Mucosa of stomach (tissue), 1 donor: ENCODE measurements around the gene RFX8.
"Not testable (repeated sequence)": the region's sequence is repeated elsewhere in the genome, so short reads cannot be mapped to it uniquely, and the experiment has no call there.

ENCODE experiments used
- H3K27me3 ChIP-seq: one replicate; pipeline ENCODE4 v1.7.0; 2013; ENCODE audit warnings: mild to moderate bottlenecking, low read length; ENCODE audit not compliant: control insufficient read depth, insufficient read depth
- H3K36me3 ChIP-seq: one replicate; pipeline ENCODE4 v1.7.0; 2013; ENCODE audit warnings: low read length; ENCODE audit not compliant: control insufficient read depth, insufficient read depth
- H3K4me1 ChIP-seq: one replicate; pipeline ENCODE4 v1.7.0; 2013; ENCODE audit warnings: mild to moderate bottlenecking, low read length; ENCODE audit not compliant: control insufficient read depth, insufficient read depth
- H3K4me3 ChIP-seq: one replicate; pipeline ENCODE4 v1.7.0; 2013; ENCODE audit warnings: low read length
- H3K9ac ChIP-seq: one replicate; pipeline ENCODE4 v1.7.0; 2013; ENCODE audit warnings: mild to moderate bottlenecking, low read length, moderate library complexity
- H3K9me3 ChIP-seq: one replicate; pipeline ENCODE4 v1.7.0; 2013; ENCODE audit warnings: mild to moderate bottlenecking, low read length, moderate library complexity; ENCODE audit not compliant: control insufficient read depth
- donor health status: Pancreatic carcinoma.

The RFX8 gene

GRCh38 chr2:101463421-101463820 is 11.5 kb downstream of the RFX8 start:
- no peak overlapping the region for H3K9ac ChIP-seq
- no peaks in the 10 kb centered on the region for H3K36me3 ChIP-seq
- H3K4me3 ChIP-seq: no peak overlapping the region
- no peaks in the 10 kb centered on the region for H3K9me3 ChIP-seq
- no peaks in the 10 kb centered on the region for H3K4me1 ChIP-seq
- H3K27me3 ChIP-seq: no peaks in the 10 kb centered on the region

GRCh38 chr2:101461381-101461780 is 13.5 kb downstream of the RFX8 start:
- no peaks in the 10 kb centered on the region for H3K4me1 ChIP-seq
- no peaks in the 10 kb centered on the region for H3K27me3 ChIP-seq
- no peaks in the 10 kb centered on the region for H3K36me3 ChIP-seq
- no peaks in the 10 kb centered on the region for H3K9me3 ChIP-seq
- no peak overlapping the region for H3K4me3 ChIP-seq
- no peak overlapping the region for H3K9ac ChIP-seq

GRCh38 chr2:101454408-101454807 is 20.5 kb downstream of the RFX8 start:
- H3K4me1 ChIP-seq, H3K4me3 ChIP-seq, H3K9me3 ChIP-seq, H3K27me3 ChIP-seq, H3K36me3 ChIP-seq, H3K9ac ChIP-seq: not testable (repeated sequence)

GRCh38 chr2:101450965-101451364 is 23.9 kb downstream of the RFX8 start:
- Histone ChIP-seq H3K4me3 (no peak overlapping the region), H3K9me3 (no peaks in the 10 kb centered on the region)

GRCh38 chr2:101446869-101447268 is 28.0 kb downstream of the RFX8 start:
- Histone ChIP-seq H3K27me3 (no peaks in the 10 kb centered on the region), H3K36me3 (no peaks in the 10 kb centered on the region), H3K4me1 (no peaks in the 10 kb centered on the region)

More at GRCh38 chr2:101450965-101451364, 23.9 kb downstream of the RFX8 start:
- Histone ChIP-seq H3K4me1 (no peaks in the 10 kb centered on the region), H3K9ac (no peak overlapping the region), H3K36me3 (no peaks in the 10 kb centered on the region), H3K27me3 (no peaks in the 10 kb centered on the region)

GRCh38 chr2:101442667-101443061 is 32.2 kb downstream of the RFX8 start:
- peaks cover 6% of the 10 kb centered on the region for H3K4me1 ChIP-seq
- H3K4me3 ChIP-seq: no peak overlapping the region
- no peaks in the 10 kb centered on the region for H3K36me3 ChIP-seq
- no peaks in the 10 kb centered on the region for H3K27me3 ChIP-seq
- no peaks in the 10 kb centered on the region for H3K9me3 ChIP-seq
- no peak overlapping the region for H3K9ac ChIP-seq

More at GRCh38 chr2:101446869-101447268, 28.0 kb downstream of the RFX8 start:
- Histone ChIP-seq H3K4me3 (no peak overlapping the region), H3K9me3 (no peaks in the 10 kb centered on the region), H3K9ac (no peak overlapping the region)

- Histone ChIP-seq H3K9ac (no peak overlapping the region), H3K36me3 (no peaks in the 10 kb centered on the region), H3K9me3 (no peaks in the 10 kb centered on the region), H3K4me1 (peaks cover 6% of the 10 kb centered on the region), H3K4me3 (no peak overlapping the region), H3K27me3 (no peaks in the 10 kb centered on the region)
Measured at GRCh38 chr2:101442042-101442666, 32.8 kb downstream of the RFX8 start.

GRCh38 chr2:101440127-101440738 is 34.7 kb downstream of the RFX8 start:
- Histone ChIP-seq H3K9me3 (no peaks in the 10 kb centered on the region), H3K36me3 (no peaks in the 10 kb centered on the region), H3K9ac (no peak overlapping the region), H3K4me3 (no peak overlapping the region), H3K4me1 (peaks cover 6% of the 10 kb centered on the region), H3K27me3 (no peaks in the 10 kb centered on the region)

- Histone ChIP-seq H3K4me3 (no peak overlapping the region), H3K27me3 (no peaks in the 10 kb centered on the region), H3K9me3 (no peaks in the 10 kb centered on the region), H3K4me1 (peaks cover 6% of the 10 kb centered on the region), H3K36me3 (no peaks in the 10 kb centered on the region), H3K9ac (no peak overlapping the region)
Measured at GRCh38 chr2:101439716-101440115, 35.2 kb downstream of the RFX8 start.

- H3K9me3 ChIP-seq, H3K36me3 ChIP-seq, H3K9ac ChIP-seq, H3K27me3 ChIP-seq, H3K4me3 ChIP-seq, H3K4me1 ChIP-seq: not testable (repeated sequence)
Measured at GRCh38 chr2:101438555-101438954, 36.4 kb downstream of the RFX8 start.

GRCh38 chr2:101435001-101435862 is 39.7 kb downstream of the RFX8 start:
- Histone ChIP-seq H3K9me3 (no peaks in the 10 kb centered on the region), H3K9ac (no peak overlapping the region)

GRCh38 chr2:101433465-101433864 is 41.4 kb downstream of the RFX8 start:
- H3K36me3 ChIP-seq: no peaks in the 10 kb centered on the region
- H3K4me3 ChIP-seq: no peak overlapping the region
- no peaks in the 10 kb centered on the region for H3K4me1 ChIP-seq
- H3K9me3 ChIP-seq: no peaks in the 10 kb centered on the region
- H3K27me3 ChIP-seq: no peaks in the 10 kb centered on the region
- H3K9ac ChIP-seq: no peak overlapping the region

More at GRCh38 chr2:101435001-101435862, 39.7 kb downstream of the RFX8 start:
- Histone ChIP-seq H3K4me3 (no peak overlapping the region), H3K36me3 (no peaks in the 10 kb centered on the region), H3K4me1 (peaks cover 3% of the 10 kb centered on the region), H3K27me3 (no peaks in the 10 kb centered on the region)
